Measurements from ENCODE around the gene CLPX. TPM values are rescaled to one million over a fixed set of nuclear protein-coding genes. Genes with fewer than 3 reads are reported as not detected.

The CLPX gene
- total RNA-seq, 1 experiment from 2014 or later = 44.1 TPM

DNA sequence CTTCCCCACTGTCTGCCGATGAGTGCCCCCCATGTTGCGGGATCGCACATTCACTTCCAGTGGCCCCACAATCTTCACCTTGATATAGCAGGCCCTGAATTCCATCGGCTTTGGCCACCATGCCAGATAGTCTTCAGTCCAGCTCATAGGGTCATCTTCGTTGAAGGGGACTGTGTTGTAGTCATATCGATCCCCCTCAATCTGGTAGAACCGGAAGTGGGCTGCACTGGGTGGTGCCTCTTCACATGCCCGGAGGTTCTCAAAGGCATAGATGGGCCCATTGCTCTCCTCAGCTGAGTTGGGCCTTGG is 12.1 kb upstream of the CLPX start:
- CTCF ChIA-PET = no interaction called here
- Histone ChIP-seq H3K4me2 (no peak overlapping the region), H4K20me1 (ENCODE audit: insufficient read depth) (no peaks in the 10 kb centered on the region), H2AFZ (no peak overlapping the region), H3K4me1 (replicated peaks; ENCODE audit: insufficient read depth) (no peaks in the 10 kb centered on the region), H3K9me2 (ENCODE audit: insufficient read depth) (no peaks in the 10 kb centered on the region), H3K36me3 (ENCODE audit: low read depth) (no peaks in the 10 kb centered on the region), H3K79me2 (ENCODE audit: low read depth) (no peaks in the 10 kb centered on the region), H3K27me3 (ENCODE audit: insufficient read depth, low read depth) (no peaks in the 10 kb centered on the region), H3F3A (ENCODE audit: insufficient read depth, low read depth) (no peaks in the 10 kb centered on the region; the same call in 1 of the 2 replicates), H3K27ac (no peak overlapping the region), H3K4me3 (no peak overlapping the region), H3K9me3 (ENCODE audit: insufficient read depth, low read depth) (no peaks in the 10 kb centered on the region)
- BruUV-seq (replicated peaks) = no TSS peak
- intact Hi-C loops (cut with micrococcal nuclease; ENCODE audit: unreplicated experiment) = no loop called here
- POLR2A ChIA-PET (ENCODE audit: unreplicated experiment) = no interaction called here
- no peak for DNase-seq
- no peak for TF ChIP-seq CTCF (conservative IDR thresholded peaks at IDR 0.05)
- no peak for TF ChIP-seq EZH2 (IDR thresholded peaks at IDR 0.05; ENCODE audit: low read depth)

GRCh38 chr15:65196637-65197336 is 11.6 kb upstream of the CLPX start:
- H3K27me3 ChIP-seq (ENCODE audit: insufficient read depth, low read depth) = no peaks in the 10 kb centered on the region
- H3K9me2 ChIP-seq (ENCODE audit: insufficient read depth) = no peaks in the 10 kb centered on the region
- no peaks in the 10 kb centered on the region for H3K79me2 ChIP-seq (ENCODE audit: low read depth)
- ChIA-PET POLR2A (ENCODE audit: unreplicated experiment) (no interaction called here), CTCF (no interaction called here)
- no peak overlapping the region for H3K4me3 ChIP-seq
- no peaks in the 10 kb centered on the region for H3K4me1 ChIP-seq (replicated peaks; ENCODE audit: insufficient read depth)
- H2AFZ ChIP-seq = no peak overlapping the region
- no TSS peak for BruUV-seq (replicated peaks)
- H3K4me2 ChIP-seq = no peak overlapping the region
- TF ChIP-seq EZH2 (IDR thresholded peaks at IDR 0.05; ENCODE audit: low read depth) (no peak), CTCF (conservative IDR thresholded peaks at IDR 0.05) (no peak)
- H3K9me3 ChIP-seq (ENCODE audit: insufficient read depth, low read depth) = no peaks in the 10 kb centered on the region
- no peaks in the 10 kb centered on the region for H4K20me1 ChIP-seq (ENCODE audit: insufficient read depth)
- no peak overlapping the region for H3K27ac ChIP-seq
- no peak for DNase-seq
- intact Hi-C loops (cut with micrococcal nuclease; ENCODE audit: unreplicated experiment) = no loop called here
- no peaks in the 10 kb centered on the region; the same call in 1 of the 2 replicates for H3F3A ChIP-seq (ENCODE audit: insufficient read depth, low read depth)
- no peaks in the 10 kb centered on the region for H3K36me3 ChIP-seq (ENCODE audit: low read depth)

DNA sequence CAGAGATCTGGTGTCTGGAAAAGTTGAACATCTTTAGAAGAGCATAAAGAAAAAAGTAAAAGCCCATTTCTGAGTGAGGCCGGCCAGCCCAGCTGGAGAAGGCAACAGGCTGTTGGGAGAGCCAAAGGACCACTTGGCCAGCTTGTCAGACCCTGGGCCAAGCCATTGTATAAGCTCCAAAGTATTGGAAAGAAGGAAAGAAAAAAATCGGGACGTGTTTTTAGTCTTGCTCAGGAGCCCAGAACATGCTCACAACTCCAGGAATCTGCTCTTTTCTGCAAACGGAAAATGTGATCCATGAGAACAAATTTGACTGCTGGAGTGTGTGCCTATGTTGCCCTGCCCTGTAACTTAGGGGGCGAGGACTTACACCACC is 10.4 kb upstream of the CLPX start:
- intact Hi-C loops (cut with micrococcal nuclease; ENCODE audit: unreplicated experiment) = no loop called here
- Histone ChIP-seq H3K36me3 (ENCODE audit: low read depth) (no peaks in the 10 kb centered on the region), H3K4me1 (replicated peaks; ENCODE audit: insufficient read depth) (no peaks in the 10 kb centered on the region), H3F3A (ENCODE audit: insufficient read depth, low read depth) (no peaks in the 10 kb centered on the region), H3K4me3 (no peak overlapping the region), H4K20me1 (ENCODE audit: insufficient read depth) (no peaks in the 10 kb centered on the region), H3K27ac (no peak overlapping the region), H3K9me3 (ENCODE audit: insufficient read depth, low read depth) (no peaks in the 10 kb centered on the region), H3K9me2 (ENCODE audit: insufficient read depth) (no peaks in the 10 kb centered on the region), H2AFZ (no peak overlapping the region), H3K27me3 (ENCODE audit: insufficient read depth, low read depth) (no peaks in the 10 kb centered on the region), H3K4me2 (no peak overlapping the region), H3K79me2 (ENCODE audit: low read depth) (no peaks in the 10 kb centered on the region)
- CTCF ChIA-PET = no interaction called here
- TF ChIP-seq EZH2 (IDR thresholded peaks at IDR 0.05; ENCODE audit: low read depth) (no peak), CTCF (conservative IDR thresholded peaks at IDR 0.05) (no peak)
- no peak for DNase-seq
- POLR2A ChIA-PET (ENCODE audit: unreplicated experiment) = no interaction called here
- no TSS peak for BruUV-seq (replicated peaks)
